Measurements from ENCODE around the gene TMEM135.

DNA sequence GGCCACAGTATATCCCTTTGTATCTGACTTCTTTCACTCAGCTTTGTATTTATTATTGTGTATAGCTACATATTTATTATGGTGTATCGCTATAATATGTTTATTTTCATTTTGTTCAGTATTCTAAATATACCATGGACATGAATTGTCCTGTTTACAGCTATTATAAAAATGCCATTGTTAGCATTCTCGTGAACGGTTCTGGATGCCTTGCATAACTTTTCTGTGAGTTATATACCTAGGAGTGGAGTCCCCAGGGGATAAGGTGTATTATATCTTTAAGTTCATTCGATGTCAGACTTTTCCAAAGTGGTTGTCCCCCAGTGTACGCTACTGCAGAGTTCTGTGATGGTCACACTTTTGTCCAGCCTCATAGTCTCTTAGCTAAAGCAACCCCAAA, 301.7 kb downstream of the TMEM135 start:
- TF ChIP-seq, protein P1, sequence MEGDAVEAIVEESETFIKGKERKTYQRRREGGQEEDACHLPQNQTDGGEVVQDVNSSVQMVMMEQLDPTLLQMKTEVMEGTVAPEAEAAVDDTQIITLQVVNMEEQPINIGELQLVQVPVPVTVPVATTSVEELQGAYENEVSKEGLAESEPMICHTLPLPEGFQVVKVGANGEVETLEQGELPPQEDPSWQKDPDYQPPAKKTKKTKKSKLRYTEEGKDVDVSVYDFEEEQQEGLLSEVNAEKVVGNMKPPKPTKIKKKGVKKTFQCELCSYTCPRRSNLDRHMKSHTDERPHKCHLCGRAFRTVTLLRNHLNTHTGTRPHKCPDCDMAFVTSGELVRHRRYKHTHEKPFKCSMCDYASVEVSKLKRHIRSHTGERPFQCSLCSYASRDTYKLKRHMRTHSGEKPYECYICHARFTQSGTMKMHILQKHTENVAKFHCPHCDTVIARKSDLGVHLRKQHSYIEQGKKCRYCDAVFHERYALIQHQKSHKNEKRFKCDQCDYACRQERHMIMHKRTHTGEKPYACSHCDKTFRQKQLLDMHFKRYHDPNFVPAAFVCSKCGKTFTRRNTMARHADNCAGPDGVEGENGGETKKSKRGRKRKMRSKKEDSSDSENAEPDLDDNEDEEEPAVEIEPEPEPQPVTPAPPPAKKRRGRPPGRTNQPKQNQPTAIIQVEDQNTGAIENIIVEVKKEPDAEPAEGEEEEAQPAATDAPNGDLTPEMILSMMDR (IDR thresholded peaks at IDR 0.05; ENCODE audit: low read length): no peak
- no peak for TF ChIP-seq EZH2 (IDR thresholded peaks at IDR 0.05; ENCODE audit: borderline replicate concordance, low read length)
